HepG2 (cell line): ENCODE measurements around the gene PA2G4. TPM values are rescaled to one million over a fixed set of nuclear protein-coding genes. Genes with fewer than 3 reads are reported as not detected.

Experiments used
- CENPT ChIP-seq: sonication (generic); formaldehyde crosslinking; IDR thresholded peaks from 2 replicates; pipeline ENCODE4 v1.8.0; 2022; ENCODE audit warnings: low read depth, mild to moderate bottlenecking, moderate library complexity, missing genetic modification reagents
- GZF1 ChIP-seq: sonication (generic); formaldehyde crosslinking; IDR thresholded peaks from 2 replicates; pipeline ENCODE4 v1.5.1; 2020; ENCODE audit warnings: mild to moderate bottlenecking, missing genetic modification reagents
- HNRNPK ChIP-seq: fragments of 200-400 bp; formaldehyde crosslinking; IDR thresholded peaks from 2 replicates; pipeline ENCODE4 v1.6.1; 2018; ENCODE audit warnings: low read length, low read depth, moderate library complexity, mild to moderate bottlenecking; ENCODE audit not compliant: poor library complexity, severe bottlenecking
- IRF2 ChIP-seq: IDR thresholded peaks from 2 replicates; pipeline ENCODE4 v1.6.1; 2018; ENCODE audit warnings: missing genetic modification reagents, missing compliant biosample characterization
- PHF21A ChIP-seq: sonication (generic); formaldehyde crosslinking; IDR thresholded peaks from 2 replicates; pipeline ENCODE4 v1.5.0; 2020; ENCODE audit warnings: mild to moderate bottlenecking, missing genetic modification reagents
- SIN3B ChIP-seq: fragments of 150-350 bp; IDR thresholded peaks from 2 replicates; pipeline ENCODE4 v1.6.1; 2014; ENCODE audit warnings: low read length
- SP4 ChIP-seq: sonication (generic); formaldehyde crosslinking; IDR thresholded peaks from 2 replicates; pipeline ENCODE4 v1.8.1; 2023; ENCODE audit warnings: mild to moderate bottlenecking, missing genetic modification reagents
- TSC22D2 ChIP-seq: sonication (generic); formaldehyde crosslinking; IDR thresholded peaks from 2 replicates; pipeline ENCODE4 v1.5.1; 2020; ENCODE audit warnings: missing genetic modification reagents, mild to moderate bottlenecking, borderline replicate concordance
- ZFP62 ChIP-seq: sonication (generic); formaldehyde crosslinking; IDR thresholded peaks from 2 replicates; pipeline ENCODE4 v1.4.0; 2020; ENCODE audit warnings: missing genetic modification reagents
- ZNF12 ChIP-seq: sonication (generic); formaldehyde crosslinking; IDR thresholded peaks from 2 replicates; pipeline ENCODE4 v1.5.0; 2020; ENCODE audit warnings: missing genetic modification reagents
- ZNF264 ChIP-seq: sonication (generic); formaldehyde crosslinking; IDR thresholded peaks from 2 replicates; pipeline ENCODE4 v1.4.0; 2020; ENCODE audit warnings: missing genetic modification reagents
- ZNF33B ChIP-seq: sonication (generic); formaldehyde crosslinking; IDR thresholded peaks from 2 replicates; pipeline ENCODE4 v1.5.1; 2020; ENCODE audit warnings: mild to moderate bottlenecking, missing genetic modification reagents
- ZNF510 ChIP-seq: sonication (generic); formaldehyde crosslinking; IDR thresholded peaks from 2 replicates; pipeline ENCODE4 v1.4.0; 2020; ENCODE audit warnings: low read depth, mild to moderate bottlenecking, missing genetic modification reagents
- ZNF703 ChIP-seq: sonication (generic); formaldehyde crosslinking; IDR thresholded peaks from 2 replicates; pipeline ENCODE4 v1.5.1; 2020; ENCODE audit warnings: missing genetic modification reagents, mild to moderate bottlenecking, moderate library complexity, borderline replicate concordance
- polyA plus RNA-seq, 8 experiments: library from polyadenylated mRNA; depleted of rRNA in 3 of 8; stranded (reverse) in 7 of 8; unstranded in 1 of 8; fragments of >200 nt; fragmentation: Illumina TruSeq in 4 of 8; extraction: Trizol in 4 of 8; gene quantifications; 2 replicates each; pipeline versions ENCODE4 v1.2.1 to v1.2.3, GENCODE V29; 2011 to 2016; ENCODE audit warnings: low read depth in 4 of 8, missing spikeins in 1 of 8, mixed read lengths in 1 of 8; ENCODE audit not compliant: insufficient read depth in 1 of 8
- total RNA-seq, 5 experiments: library from RNA; depleted of rRNA; stranded (reverse); fragments of >200 nt; fragmentation: Illumina TruSeq; extraction: Trizol; gene quantifications; 2 replicates each; pipeline ENCODE4 v1.2.3, GENCODE V29; 2016; ENCODE audit warnings: low read depth in 1 of 5
- TF ChIP-seq, protein P1 (sequence below): sonication (generic); formaldehyde crosslinking; IDR thresholded peaks from 2 replicates; pipeline ENCODE4 v1.5.1; 2020; ENCODE audit warnings: mild to moderate bottlenecking, missing genetic modification reagents, moderate library complexity
- TF ChIP-seq, protein P2 (sequence below): sonication (generic); formaldehyde crosslinking; IDR thresholded peaks from 2 replicates; pipeline ENCODE4 v1.4.0; 2020; ENCODE audit warnings: mild to moderate bottlenecking, missing genetic modification reagents
- TF ChIP-seq, protein P3 (sequence below): sonication (generic); formaldehyde crosslinking; IDR thresholded peaks from 2 replicates; pipeline ENCODE4 v1.5.1; 2020; ENCODE audit warnings: missing genetic modification reagents, mild to moderate bottlenecking, borderline replicate concordance
- TF ChIP-seq, protein P4 (sequence below): sonication (generic); formaldehyde crosslinking; IDR thresholded peaks from 2 replicates; pipeline ENCODE4 v1.5.0; 2020; ENCODE audit warnings: missing genetic modification reagents

Gene PA2G4
- total and polyA plus RNA-seq, 2 of the 13 experiments (the other 11 are each of a cell fraction or from before 2014, with no cell fraction given), result 147 to 240 TPM

DNA sequence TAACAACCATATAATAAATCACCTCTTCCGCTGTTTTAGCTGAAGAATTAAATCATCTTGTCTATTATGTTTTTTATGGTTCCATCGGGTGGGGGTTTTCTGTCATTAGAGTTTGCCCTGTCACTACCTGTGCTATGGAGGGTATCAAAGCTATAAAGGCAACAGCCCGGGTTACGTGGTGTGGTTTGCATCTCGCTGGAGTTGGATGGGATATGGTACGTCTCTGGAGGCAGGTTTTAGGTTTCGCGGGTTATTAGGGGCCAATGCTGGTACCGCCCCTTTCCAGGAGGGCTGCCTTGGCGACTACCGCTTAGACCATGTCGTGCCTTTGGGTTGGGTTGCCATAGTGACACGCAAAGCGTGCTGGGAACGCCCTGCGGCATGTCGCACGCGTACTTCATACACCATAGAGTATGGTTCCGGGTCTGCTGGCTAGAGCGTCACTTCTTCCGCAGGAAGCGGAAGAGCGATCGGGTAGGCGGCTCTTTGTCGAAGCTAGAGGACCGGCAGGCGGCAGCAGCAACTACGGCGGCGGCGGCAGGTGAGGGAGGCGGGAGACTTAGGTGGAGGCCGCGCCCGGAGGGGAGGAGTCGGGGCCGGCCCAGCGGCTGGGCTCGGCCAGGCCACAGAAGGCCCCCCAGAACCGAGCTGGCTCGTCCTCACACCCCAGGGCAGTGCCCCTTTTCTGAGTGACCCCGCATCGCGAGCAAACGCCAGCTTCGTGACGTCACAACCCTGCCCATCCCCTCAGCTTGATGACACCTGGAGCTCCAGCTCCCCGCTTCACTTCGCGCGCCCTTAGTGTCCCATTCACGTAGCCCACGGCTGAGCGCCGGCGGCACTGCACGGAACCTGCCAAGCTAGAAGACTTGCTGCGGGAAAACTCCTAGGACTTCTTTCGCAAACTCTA lies 13.7 kb downstream of the PA2G4 start, which contains the start of gene ZC3H10 (continued):
- TF ChIP-seq SIN3B (peak; percentile 86), TSC22D2 (CRISPR knock-in tag) (peak; percentile 63; the same call in 1 of the 2 replicates), ZFP62 (CRISPR knock-in tag) (no peak), ZNF12 (CRISPR knock-in tag) (0 out of 2 replicates have a peak, but pooled peaks have one; percentile 13), ZNF33B (CRISPR knock-in tag) (no peak), SP4 (CRISPR knock-in tag) (peak; percentile 93), GZF1 (CRISPR knock-in tag) (no peak; the same call in 1 of the 2 replicates), ZNF703 (CRISPR knock-in tag) (no peak), ZNF264 (CRISPR knock-in tag) (0 out of 2 replicates have a peak, but pooled peaks have one; percentile 80), HNRNPK (peak; percentile 54), PHF21A (CRISPR knock-in tag) (peak; percentile 88), CENPT (CRISPR knock-in tag) (no peak), IRF2 (CRISPR knock-in tag) (peak; percentile 96; the same call in 1 of the 2 replicates), ZNF510 (CRISPR knock-in tag) (no peak)
- TF ChIP-seq, protein P1, sequence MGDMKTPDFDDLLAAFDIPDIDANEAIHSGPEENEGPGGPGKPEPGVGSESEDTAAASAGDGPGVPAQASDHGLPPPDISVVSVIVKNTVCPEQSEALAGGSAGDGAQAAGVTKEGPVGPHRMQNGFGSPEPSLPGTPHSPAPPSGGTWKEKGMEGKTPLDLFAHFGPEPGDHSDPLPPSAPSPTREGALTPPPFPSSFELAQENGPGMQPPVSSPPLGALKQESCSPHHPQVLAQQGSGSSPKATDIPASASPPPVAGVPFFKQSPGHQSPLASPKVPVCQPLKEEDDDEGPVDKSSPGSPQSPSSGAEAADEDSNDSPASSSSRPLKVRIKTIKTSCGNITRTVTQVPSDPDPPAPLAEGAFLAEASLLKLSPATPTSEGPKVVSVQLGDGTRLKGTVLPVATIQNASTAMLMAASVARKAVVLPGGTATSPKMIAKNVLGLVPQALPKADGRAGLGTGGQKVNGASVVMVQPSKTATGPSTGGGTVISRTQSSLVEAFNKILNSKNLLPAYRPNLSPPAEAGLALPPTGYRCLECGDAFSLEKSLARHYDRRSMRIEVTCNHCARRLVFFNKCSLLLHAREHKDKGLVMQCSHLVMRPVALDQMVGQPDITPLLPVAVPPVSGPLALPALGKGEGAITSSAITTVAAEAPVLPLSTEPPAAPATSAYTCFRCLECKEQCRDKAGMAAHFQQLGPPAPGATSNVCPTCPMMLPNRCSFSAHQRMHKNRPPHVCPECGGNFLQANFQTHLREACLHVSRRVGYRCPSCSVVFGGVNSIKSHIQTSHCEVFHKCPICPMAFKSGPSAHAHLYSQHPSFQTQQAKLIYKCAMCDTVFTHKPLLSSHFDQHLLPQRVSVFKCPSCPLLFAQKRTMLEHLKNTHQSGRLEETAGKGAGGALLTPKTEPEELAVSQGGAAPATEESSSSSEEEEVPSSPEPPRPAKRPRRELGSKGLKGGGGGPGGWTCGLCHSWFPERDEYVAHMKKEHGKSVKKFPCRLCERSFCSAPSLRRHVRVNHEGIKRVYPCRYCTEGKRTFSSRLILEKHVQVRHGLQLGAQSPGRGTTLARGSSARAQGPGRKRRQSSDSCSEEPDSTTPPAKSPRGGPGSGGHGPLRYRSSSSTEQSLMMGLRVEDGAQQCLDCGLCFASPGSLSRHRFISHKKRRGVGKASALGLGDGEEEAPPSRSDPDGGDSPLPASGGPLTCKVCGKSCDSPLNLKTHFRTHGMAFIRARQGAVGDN (CRISPR knock-in tag), result peak; percentile 95
- TF ChIP-seq, protein P2, sequence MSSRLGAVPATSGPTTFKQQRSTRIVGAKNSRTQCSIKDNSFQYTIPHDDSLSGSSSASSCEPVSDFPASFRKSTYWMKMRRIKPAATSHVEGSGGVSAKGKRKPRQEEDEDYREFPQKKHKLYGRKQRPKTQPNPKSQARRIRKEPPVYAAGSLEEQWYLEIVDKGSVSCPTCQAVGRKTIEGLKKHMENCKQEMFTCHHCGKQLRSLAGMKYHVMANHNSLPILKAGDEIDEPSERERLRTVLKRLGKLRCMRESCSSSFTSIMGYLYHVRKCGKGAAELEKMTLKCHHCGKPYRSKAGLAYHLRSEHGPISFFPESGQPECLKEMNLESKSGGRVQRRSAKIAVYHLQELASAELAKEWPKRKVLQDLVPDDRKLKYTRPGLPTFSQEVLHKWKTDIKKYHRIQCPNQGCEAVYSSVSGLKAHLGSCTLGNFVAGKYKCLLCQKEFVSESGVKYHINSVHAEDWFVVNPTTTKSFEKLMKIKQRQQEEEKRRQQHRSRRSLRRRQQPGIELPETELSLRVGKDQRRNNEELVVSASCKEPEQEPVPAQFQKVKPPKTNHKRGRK (CRISPR knock-in tag), result no peak
- TF ChIP-seq, protein P3, sequence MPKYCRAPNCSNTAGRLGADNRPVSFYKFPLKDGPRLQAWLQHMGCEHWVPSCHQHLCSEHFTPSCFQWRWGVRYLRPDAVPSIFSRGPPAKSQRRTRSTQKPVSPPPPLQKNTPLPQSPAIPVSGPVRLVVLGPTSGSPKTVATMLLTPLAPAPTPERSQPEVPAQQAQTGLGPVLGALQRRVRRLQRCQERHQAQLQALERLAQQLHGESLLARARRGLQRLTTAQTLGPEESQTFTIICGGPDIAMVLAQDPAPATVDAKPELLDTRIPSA (CRISPR knock-in tag), result no peak; the same call in 1 of the 2 replicates
- TF ChIP-seq, protein P4, sequence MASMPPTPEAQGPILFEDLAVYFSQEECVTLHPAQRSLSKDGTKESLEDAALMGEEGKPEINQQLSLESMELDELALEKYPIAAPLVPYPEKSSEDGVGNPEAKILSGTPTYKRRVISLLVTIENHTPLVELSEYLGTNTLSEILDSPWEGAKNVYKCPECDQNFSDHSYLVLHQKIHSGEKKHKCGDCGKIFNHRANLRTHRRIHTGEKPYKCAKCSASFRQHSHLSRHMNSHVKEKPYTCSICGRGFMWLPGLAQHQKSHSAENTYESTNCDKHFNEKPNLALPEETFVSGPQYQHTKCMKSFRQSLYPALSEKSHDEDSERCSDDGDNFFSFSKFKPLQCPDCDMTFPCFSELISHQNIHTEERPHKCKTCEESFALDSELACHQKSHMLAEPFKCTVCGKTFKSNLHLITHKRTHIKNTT (CRISPR knock-in tag), result no peak
